Astrocyte (in vitro differentiated cells and primary cell): ENCODE results near the gene TSC1. TPM values are rescaled to one million over a fixed set of nuclear protein-coding genes. Genes with fewer than 3 reads are reported as not detected.
A peak's percentile ranks its signal among the peaks of the same experiment; 100 is the strongest.

Source experiments
- DNase-seq: peaks from one replicate; pipeline ENCODE4 v3.0.0-alpha.2; 2010; ENCODE audit warnings: low read depth
- FAIRE-seq: peaks from 2 replicates; lab custom pipeline; 2011; peaks lifted over from hg19 to GRCh38; lab: Jason Lieb, UNC
- H2AFZ ChIP-seq: 2 replicates; pipeline ENCODE4 v1.6.0; 2012; ENCODE audit warnings: low read depth, low read length, inconsistent platforms
- H3K27ac ChIP-seq: 2 replicates; pipeline ENCODE4 v1.5.1; 2011; ENCODE audit warnings: low read depth, low read length, inconsistent platforms
- H3K27me3 ChIP-seq: 2 replicates; pipeline ENCODE4 v1.6.0; 2011; ENCODE audit warnings: low read length, inconsistent platforms; ENCODE audit not compliant: insufficient read depth
- H3K36me3 ChIP-seq: 2 replicates; pipeline ENCODE4 v1.5.1; 2011; ENCODE audit warnings: low read length, inconsistent platforms; ENCODE audit not compliant: insufficient read depth
- H3K4me1 ChIP-seq: 2 replicates; pipeline ENCODE4 v1.5.1; 2011; ENCODE audit warnings: low read length, inconsistent platforms; ENCODE audit not compliant: insufficient read depth
- H3K4me2 ChIP-seq: 2 replicates; pipeline ENCODE4 v1.6.0; 2012; ENCODE audit warnings: low read length, inconsistent platforms
- H3K4me3 ChIP-seq: 2 replicates; pipeline ENCODE4 v1.5.1; 2011; ENCODE audit warnings: low read depth, mild to moderate bottlenecking, low read length, inconsistent platforms; ENCODE audit not compliant: insufficient read depth
- H3K79me2 ChIP-seq: 2 replicates; pipeline ENCODE4 v1.6.0; 2012; ENCODE audit warnings: mild to moderate bottlenecking, low read length, inconsistent platforms; ENCODE audit not compliant: insufficient read depth
- H3K9ac ChIP-seq: 2 replicates; pipeline ENCODE4 v1.6.0; 2012; ENCODE audit warnings: mild to moderate bottlenecking, low read length, inconsistent platforms
- H3K9me3 ChIP-seq: 2 replicates; pipeline ENCODE4 v1.5.1; 2012; ENCODE audit warnings: low read depth, mild to moderate bottlenecking, low read length, inconsistent platforms; ENCODE audit not compliant: insufficient read depth
- H4K20me1 ChIP-seq: 2 replicates; pipeline ENCODE4 v1.6.0; 2012; ENCODE audit warnings: low read length, inconsistent platforms; ENCODE audit not compliant: insufficient read depth
- H3K27ac Mint-ChIP-seq: one replicate; pipeline ENCODE4 v1.8.0; 2021; ENCODE audit warnings: mild to moderate bottlenecking, mixed read lengths; ENCODE audit not compliant: unreplicated experiment
- H3K27me3 Mint-ChIP-seq: one replicate; pipeline ENCODE4 v1.8.0; 2021; ENCODE audit warnings: low read depth, mixed read lengths; ENCODE audit not compliant: unreplicated experiment
- H3K36me3 Mint-ChIP-seq: one replicate; pipeline ENCODE4 v1.8.0; 2021; ENCODE audit warnings: low read depth, mixed read lengths; ENCODE audit not compliant: unreplicated experiment
- H3K4me1 Mint-ChIP-seq: one replicate; pipeline ENCODE4 v1.8.0; 2021; ENCODE audit warnings: low read depth, mixed read lengths; ENCODE audit not compliant: unreplicated experiment
- H3K4me3 Mint-ChIP-seq: one replicate; pipeline ENCODE4 v1.8.0; 2021; ENCODE audit warnings: mild to moderate bottlenecking, moderate library complexity, mixed read lengths; ENCODE audit not compliant: unreplicated experiment
- H3K9me3 Mint-ChIP-seq: one replicate; pipeline ENCODE4 v1.8.0; 2021; ENCODE audit warnings: mild to moderate bottlenecking, mixed read lengths; ENCODE audit not compliant: unreplicated experiment
- EZH2 ChIP-seq: IDR thresholded peaks from 2 replicates; pipeline ENCODE4 v1.6.1; 2012; ENCODE audit warnings: mild to moderate bottlenecking, low read length, inconsistent platforms; ENCODE audit not compliant: insufficient read depth
- total RNA-seq: library from RNA; stranded (reverse); gene quantifications from 2 replicates; pipeline ENCODE4 v1.2.1, GENCODE V29; 2021
- TF ChIP-seq, protein P1 (sequence below): IDR thresholded peaks from 2 replicates; pipeline ENCODE4 v1.5.1; 2011; ENCODE audit warnings: low read depth, mild to moderate bottlenecking, inconsistent platforms, low read length, moderate library complexity; ENCODE audit not compliant: insufficient read depth

TSC1 gene
- total RNA-seq, 1 donor from 2014 or later = 50.6 TPM

DNA sequence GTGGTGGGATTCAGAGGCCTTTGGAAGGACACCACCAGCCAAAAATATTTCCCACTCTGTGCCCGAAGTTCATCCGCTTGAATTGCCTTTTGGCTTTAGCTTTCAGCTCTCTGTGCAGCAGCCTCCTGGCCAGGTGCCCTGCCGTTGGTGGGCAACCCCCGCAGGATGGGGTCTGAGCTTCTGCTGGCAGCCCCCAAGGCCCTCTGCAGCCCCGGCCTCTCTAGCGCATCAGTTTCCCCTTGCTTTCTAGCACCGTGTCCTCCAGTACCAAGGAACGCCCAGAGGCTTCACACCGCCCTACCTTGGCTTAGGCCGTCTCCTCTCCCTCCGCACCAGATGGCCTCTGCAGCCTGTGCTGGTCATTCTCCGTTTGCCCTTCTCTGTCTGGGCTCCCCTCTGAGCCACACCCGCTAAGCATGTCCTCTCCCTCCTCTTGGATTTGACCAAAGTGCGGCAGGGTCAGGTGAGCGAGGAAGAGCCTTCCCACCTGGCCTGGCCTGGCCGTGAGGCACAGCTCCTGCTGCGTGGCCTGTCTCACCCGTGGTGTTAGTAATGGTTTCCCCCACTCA lies 4.2 kb upstream of the TSC1 start:
- H3K27me3 Mint-ChIP-seq = peaks cover 7% of the 10 kb centered on the region
- Histone ChIP-seq H3K9me3 (no peaks in the 10 kb centered on the region), H3K4me1 (peaks cover 17% of the 10 kb centered on the region), H3K27me3 (no peaks in the 10 kb centered on the region), H3K79me2 (peaks cover 9% of the 10 kb centered on the region), H3K27ac (no peak overlapping the region), H3K36me3 (no peaks in the 10 kb centered on the region), H4K20me1 (peaks cover 2% of the 10 kb centered on the region), H3K4me2 (no peak overlapping the region), H3K4me3 (no peak overlapping the region), H2AFZ (no peak overlapping the region), H3K9ac (no peak overlapping the region)
- peak overlapping the region; percentile 29 for H3K4me3 Mint-ChIP-seq
- no peaks in the 10 kb centered on the region for H3K36me3 Mint-ChIP-seq
- no peak for FAIRE-seq
- H3K27ac Mint-ChIP-seq = no peak overlapping the region
- no peak for TF ChIP-seq EZH2
- TF ChIP-seq, protein P1, sequence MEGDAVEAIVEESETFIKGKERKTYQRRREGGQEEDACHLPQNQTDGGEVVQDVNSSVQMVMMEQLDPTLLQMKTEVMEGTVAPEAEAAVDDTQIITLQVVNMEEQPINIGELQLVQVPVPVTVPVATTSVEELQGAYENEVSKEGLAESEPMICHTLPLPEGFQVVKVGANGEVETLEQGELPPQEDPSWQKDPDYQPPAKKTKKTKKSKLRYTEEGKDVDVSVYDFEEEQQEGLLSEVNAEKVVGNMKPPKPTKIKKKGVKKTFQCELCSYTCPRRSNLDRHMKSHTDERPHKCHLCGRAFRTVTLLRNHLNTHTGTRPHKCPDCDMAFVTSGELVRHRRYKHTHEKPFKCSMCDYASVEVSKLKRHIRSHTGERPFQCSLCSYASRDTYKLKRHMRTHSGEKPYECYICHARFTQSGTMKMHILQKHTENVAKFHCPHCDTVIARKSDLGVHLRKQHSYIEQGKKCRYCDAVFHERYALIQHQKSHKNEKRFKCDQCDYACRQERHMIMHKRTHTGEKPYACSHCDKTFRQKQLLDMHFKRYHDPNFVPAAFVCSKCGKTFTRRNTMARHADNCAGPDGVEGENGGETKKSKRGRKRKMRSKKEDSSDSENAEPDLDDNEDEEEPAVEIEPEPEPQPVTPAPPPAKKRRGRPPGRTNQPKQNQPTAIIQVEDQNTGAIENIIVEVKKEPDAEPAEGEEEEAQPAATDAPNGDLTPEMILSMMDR = no peak
- no peak for DNase-seq
- H3K4me1 Mint-ChIP-seq = peaks cover 18% of the 10 kb centered on the region
- no peaks in the 10 kb centered on the region for H3K9me3 Mint-ChIP-seq

DNA sequence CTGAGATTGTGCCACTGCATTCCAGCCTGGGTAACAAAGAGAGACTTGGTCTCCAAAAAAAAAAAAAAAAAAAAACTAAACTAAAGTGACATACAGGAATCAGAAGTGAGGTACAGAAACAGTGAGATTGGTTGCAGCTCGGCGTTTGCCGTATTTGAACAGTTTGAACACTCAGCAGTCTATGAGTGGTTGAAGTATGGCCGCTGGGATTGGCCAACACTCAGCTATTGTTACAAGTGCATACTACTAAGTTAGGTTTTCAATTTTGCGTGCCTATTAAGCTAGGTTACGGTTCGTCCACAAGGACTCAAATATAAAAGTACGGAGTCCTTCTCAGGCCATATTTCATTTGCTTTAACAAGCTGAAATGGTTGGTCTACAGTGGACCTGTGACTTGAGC lies 3.3 kb upstream of the TSC1 start:
- H3K9ac ChIP-seq = no peak overlapping the region
- H3K27me3 ChIP-seq = no peaks in the 10 kb centered on the region
- no peaks in the 10 kb centered on the region for H3K36me3 ChIP-seq
- Mint-ChIP-seq H3K9me3 (no peaks in the 10 kb centered on the region), H3K4me1 (peaks cover 24% of the 10 kb centered on the region), H3K36me3 (no peaks in the 10 kb centered on the region), H3K27ac (no peak overlapping the region), H3K4me3 (no peak overlapping the region), H3K27me3 (peaks cover 7% of the 10 kb centered on the region)
- FAIRE-seq (no peak), DNase-seq (no peak)
- TF ChIP-seq, protein P1 = no peak
- no peak for TF ChIP-seq EZH2
- H3K4me1 ChIP-seq = peaks cover 21% of the 10 kb centered on the region
- no peak overlapping the region for H3K4me2 ChIP-seq
- no peak overlapping the region for H3K27ac ChIP-seq
- H2AFZ ChIP-seq = no peak overlapping the region
- peaks cover 10% of the 10 kb centered on the region for H4K20me1 ChIP-seq
- no peak overlapping the region for H3K4me3 ChIP-seq
- H3K79me2 ChIP-seq = peaks cover 17% of the 10 kb centered on the region
- H3K9me3 ChIP-seq = no peaks in the 10 kb centered on the region

DNA sequence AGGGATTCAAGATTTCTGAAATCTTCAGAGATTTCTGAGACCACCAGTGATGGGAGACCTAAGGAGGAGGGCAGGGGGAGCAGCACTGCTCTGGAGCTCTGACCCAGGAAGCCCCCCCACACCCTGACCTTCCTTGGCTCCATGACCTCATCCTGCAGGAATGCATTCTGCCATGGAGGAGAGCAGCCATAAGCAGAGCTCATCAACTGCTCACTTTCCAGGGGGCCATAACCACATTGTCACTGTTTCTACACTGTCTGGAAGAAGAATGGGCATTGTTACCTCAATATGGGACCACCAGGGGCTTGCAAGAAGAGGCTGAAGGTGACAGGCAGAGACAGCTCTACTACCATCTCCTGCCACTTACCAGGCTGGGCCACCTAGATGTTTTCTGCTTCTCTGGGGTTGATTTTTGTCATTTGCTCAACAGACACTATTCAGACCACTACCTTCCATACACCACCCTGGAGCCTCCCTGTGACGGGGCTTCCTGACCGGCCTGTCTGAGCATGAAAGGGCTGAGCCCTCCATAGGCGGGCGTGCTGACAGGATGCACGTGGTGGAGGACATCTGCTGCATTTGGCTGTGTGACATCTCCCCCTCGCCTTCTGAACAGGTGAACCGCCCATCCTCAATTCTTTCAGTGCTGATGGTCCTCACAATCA lies 2.3 kb upstream of the TSC1 start:
- Mint-ChIP-seq H3K36me3 (no peaks in the 10 kb centered on the region), H3K9me3 (no peaks in the 10 kb centered on the region), H3K27me3 (peaks cover 7% of the 10 kb centered on the region), H3K4me3 (no peak overlapping the region), H3K4me1 (peaks cover 29% of the 10 kb centered on the region), H3K27ac (peak overlapping the region; percentile 89)
- no peaks in the 10 kb centered on the region for H3K9me3 ChIP-seq
- peak overlapping the region; percentile 64 for H2AFZ ChIP-seq
- no peak overlapping the region for H3K9ac ChIP-seq
- DNase-seq = peak; percentile 18
- no peak for TF ChIP-seq EZH2
- TF ChIP-seq, protein P1 = no peak
- no peak overlapping the region for H3K27ac ChIP-seq
- H3K79me2 ChIP-seq = peaks cover 27% of the 10 kb centered on the region
- H3K4me2 ChIP-seq = peak overlapping the region; percentile 49
- H3K36me3 ChIP-seq = no peaks in the 10 kb centered on the region
- H4K20me1 ChIP-seq = peaks cover 20% of the 10 kb centered on the region
- no peak overlapping the region for H3K4me3 ChIP-seq
- H3K4me1 ChIP-seq = peaks cover 21% of the 10 kb centered on the region
- FAIRE-seq = no peak
- H3K27me3 ChIP-seq = no peaks in the 10 kb centered on the region
